H9 (cell line): Measurements from ENCODE around the gene PRAMEF13. TPM values are rescaled to one million over a fixed set of nuclear protein-coding genes. Genes with fewer than 3 reads are reported as not detected.
"Not testable (repeated sequence)": the region's sequence is repeated elsewhere in the genome, so short reads cannot be mapped to it uniquely, and the experiment has no call there.

Experiments used
- DNase-seq: peaks from one replicate; pipeline ENCODE4 v3.0.0-alpha.2; 2017
- H2AFZ ChIP-seq: one replicate; pipeline ENCODE4 v1.6.1; 2013; ENCODE audit warnings: mild to moderate bottlenecking, low read length, control low read depth, moderate library complexity
- H2AK5ac ChIP-seq: 2 replicates; pipeline ENCODE4 v1.6.1; 2013; ENCODE audit warnings: low read length, control low read depth, mixed read lengths; ENCODE audit not compliant: insufficient read length
- H2BK120ac ChIP-seq: one replicate; pipeline ENCODE4 v1.6.1; 2013; ENCODE audit warnings: low read depth, mild to moderate bottlenecking, low read length, control low read depth, inconsistent platforms; ENCODE audit not compliant: poor library complexity, severe bottlenecking
- H2BK12ac ChIP-seq: 2 replicates; pipeline ENCODE4 v1.6.1; 2013; ENCODE audit warnings: low read length, control low read depth, mixed read lengths, low read depth; ENCODE audit not compliant: insufficient read length
- H2BK15ac ChIP-seq: 2 replicates; pipeline ENCODE4 v1.6.1; 2013; ENCODE audit warnings: low read depth, low read length, control low read depth
- H2BK20ac ChIP-seq: one replicate; pipeline ENCODE4 v1.6.1; 2013; ENCODE audit warnings: low read depth, mild to moderate bottlenecking, low read length, control low read depth, inconsistent platforms; ENCODE audit not compliant: poor library complexity, severe bottlenecking
- H2BK5ac ChIP-seq: 2 replicates; pipeline ENCODE4 v1.6.1; 2013; ENCODE audit warnings: low read length, control low read depth, mixed read lengths; ENCODE audit not compliant: insufficient read length
- H3K14ac ChIP-seq: 2 replicates; pipeline ENCODE4 v1.6.1; 2013; ENCODE audit warnings: low read length, control low read depth; ENCODE audit not compliant: insufficient read depth
- H3K18ac ChIP-seq: 2 replicates; pipeline ENCODE4 v1.6.1; 2013; ENCODE audit warnings: low read depth, mild to moderate bottlenecking, mixed read lengths, low read length, control low read depth; ENCODE audit not compliant: insufficient read length
- H3K23ac ChIP-seq: 2 replicates; pipeline ENCODE4 v1.6.1; 2013; ENCODE audit warnings: low read length, control low read depth, mixed read lengths, low read depth; ENCODE audit not compliant: insufficient read length
- H3K23me2 ChIP-seq: 2 replicates; pipeline ENCODE4 v1.6.1; 2013; ENCODE audit warnings: low read depth, mild to moderate bottlenecking, mixed read lengths, low read length, control low read depth; ENCODE audit not compliant: insufficient read length, poor library complexity, severe bottlenecking
- H3K27ac ChIP-seq: 2 replicates; pipeline ENCODE4 v1.5.1; 2013; ENCODE audit warnings: low read length, control low read depth, mixed read lengths, low read depth; ENCODE audit not compliant: insufficient read length
- H3K27me3 ChIP-seq: 2 replicates; pipeline ENCODE4 v1.6.1; 2013; ENCODE audit warnings: low read length, control low read depth, inconsistent platforms; ENCODE audit not compliant: insufficient read depth
- H3K4ac ChIP-seq: 2 replicates; pipeline ENCODE4 v1.6.1; 2013; ENCODE audit warnings: low read depth, mild to moderate bottlenecking, control low read depth, inconsistent platforms, low read length, moderate library complexity
- H3K4me1 ChIP-seq: 2 replicates; pipeline ENCODE4 v1.6.1; 2013; ENCODE audit warnings: low read length, control low read depth, inconsistent platforms; ENCODE audit not compliant: insufficient read depth
- H3K4me2 ChIP-seq: 2 replicates; pipeline ENCODE4 v1.6.1; 2013; ENCODE audit warnings: low read length, control low read depth, mixed read lengths; ENCODE audit not compliant: insufficient read length, insufficient read depth
- H3K56ac ChIP-seq: 2 replicates; pipeline ENCODE4 v1.6.1; 2013; ENCODE audit warnings: low read depth, mild to moderate bottlenecking, mixed read lengths, low read length, control low read depth; ENCODE audit not compliant: insufficient read length
- H3K79me1 ChIP-seq: 2 replicates; pipeline ENCODE4 v1.6.1; 2013; ENCODE audit warnings: low read depth, mild to moderate bottlenecking, moderate library complexity, low read length, control low read depth, inconsistent platforms; ENCODE audit not compliant: insufficient read depth, poor library complexity, severe bottlenecking
- H3K79me2 ChIP-seq: 2 replicates; pipeline ENCODE4 v1.6.1; 2013; ENCODE audit warnings: low read length, control low read depth, inconsistent platforms; ENCODE audit not compliant: insufficient read depth
- H3K9ac ChIP-seq: 2 replicates; pipeline ENCODE4 v1.6.1; 2013; ENCODE audit warnings: low read length, control low read depth, mixed read lengths; ENCODE audit not compliant: insufficient read length; ENCODE audit errors: extremely low read depth
- H3K9me3 ChIP-seq: one replicate; pipeline ENCODE4 v1.6.1; 2013; ENCODE audit warnings: low read depth, low read length, inconsistent platforms; ENCODE audit not compliant: control insufficient read depth
- H3T11ph ChIP-seq: one replicate; pipeline ENCODE4 v1.6.1; 2013; ENCODE audit warnings: mild to moderate bottlenecking, low read length, control low read depth, inconsistent platforms
- H4K20me1 ChIP-seq: one replicate; pipeline ENCODE4 v1.6.1; 2013; ENCODE audit not compliant: control insufficient read depth, insufficient read length, insufficient read depth
- H4K5ac ChIP-seq: 2 replicates; pipeline ENCODE4 v1.6.1; 2013; ENCODE audit warnings: low read depth, mild to moderate bottlenecking, mixed read lengths, low read length, control low read depth; ENCODE audit not compliant: insufficient read length
- H4K8ac ChIP-seq: replicated peaks from 2 replicates; pipeline ENCODE4 v1.6.1; 2013; ENCODE audit warnings: low read length, control low read depth, mixed read lengths, low read depth; ENCODE audit not compliant: insufficient read length
- H4K91ac ChIP-seq: 2 replicates; pipeline ENCODE4 v1.6.1; 2013; ENCODE audit warnings: low read depth, mild to moderate bottlenecking, moderate library complexity, mixed read lengths, low read length, control low read depth; ENCODE audit not compliant: insufficient read length
- H3K27ac Mint-ChIP-seq, 3 experiments: 2 replicates in 2 of 3; 3 replicates in 1 of 3; pipeline ENCODE4 v1.8.0; 2020 to 2021; ENCODE audit warnings: mixed read lengths in 3 of 3, mild to moderate bottlenecking in 1 of 3, moderate library complexity in 1 of 3
- H3K27me3 Mint-ChIP-seq: 2 replicates; pipeline ENCODE4 v1.8.0; 2021; ENCODE audit warnings: low read depth, mild to moderate bottlenecking, moderate library complexity, mixed read lengths
- H3K36me3 Mint-ChIP-seq, 3 experiments: 2 replicates in 2 of 3; 3 replicates in 1 of 3; pipeline ENCODE4 v1.8.0; 2020 to 2021; ENCODE audit warnings: low read depth in 3 of 3, mixed read lengths in 3 of 3; ENCODE audit not compliant: insufficient read depth in 1 of 3
- H3K4me1 Mint-ChIP-seq, 2 experiments: 2 replicates each; pipeline ENCODE4 v1.8.0; 2020; ENCODE audit warnings: mixed read lengths in 2 of 2
- H3K4me3 Mint-ChIP-seq, 2 experiments: 2 replicates in 1 of 2; 3 replicates in 1 of 2; pipeline ENCODE4 v1.8.0; 2020 to 2021; ENCODE audit warnings: mild to moderate bottlenecking in 2 of 2, mixed read lengths in 2 of 2, moderate library complexity in 1 of 2
- H3K9me3 Mint-ChIP-seq, 2 experiments: 2 replicates in 1 of 2; 3 replicates in 1 of 2; pipeline ENCODE4 v1.8.0; 2020; ENCODE audit warnings: mild to moderate bottlenecking in 2 of 2, mixed read lengths in 2 of 2, moderate library complexity in 1 of 2
- WGBS: extraction: QIAGEN DNeasy Blood & Tissue Kit; methylation state at CpG from one replicate; pipeline ENCODE4 v1.1.7; 2013; ENCODE audit warnings: missing lambda C conversion rate, low lambda C conversion rate, mixed read lengths; ENCODE audit not compliant: insufficient read length; ENCODE audit errors: extremely low coverage; 5-methylcytosine and 5-hydroxymethylcytosine counted together
- total RNA-seq: library from RNA; stranded (reverse); gene quantifications from 2 replicates; pipeline ENCODE4 v1.2.1, GENCODE V29; 2021

The PRAMEF13 gene
- total RNA-seq, 1 experiment from 2014 or later: not detected

DNA sequence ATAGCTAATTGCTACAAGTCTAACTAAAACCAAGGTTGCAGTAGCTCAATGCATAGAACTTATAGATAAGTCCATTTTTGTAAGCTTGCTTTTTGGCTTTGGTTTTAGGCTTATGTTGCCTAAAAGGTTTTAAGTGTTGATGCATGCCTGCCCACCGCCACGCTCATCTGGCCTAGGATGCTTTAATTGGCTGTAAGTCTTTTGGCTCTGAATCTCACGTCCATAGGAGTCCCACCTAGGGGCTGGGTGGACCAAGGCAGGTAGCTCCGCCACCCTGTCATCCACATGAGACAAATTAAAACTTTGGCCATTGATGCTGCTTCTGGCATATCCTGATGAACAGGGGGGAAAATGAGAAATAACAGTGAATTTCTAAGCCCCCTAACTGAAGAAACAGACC is 36.4 kb upstream of the PRAMEF13 start:
- not testable (repeated sequence) for H3K4me3 Mint-ChIP-seq

DNA sequence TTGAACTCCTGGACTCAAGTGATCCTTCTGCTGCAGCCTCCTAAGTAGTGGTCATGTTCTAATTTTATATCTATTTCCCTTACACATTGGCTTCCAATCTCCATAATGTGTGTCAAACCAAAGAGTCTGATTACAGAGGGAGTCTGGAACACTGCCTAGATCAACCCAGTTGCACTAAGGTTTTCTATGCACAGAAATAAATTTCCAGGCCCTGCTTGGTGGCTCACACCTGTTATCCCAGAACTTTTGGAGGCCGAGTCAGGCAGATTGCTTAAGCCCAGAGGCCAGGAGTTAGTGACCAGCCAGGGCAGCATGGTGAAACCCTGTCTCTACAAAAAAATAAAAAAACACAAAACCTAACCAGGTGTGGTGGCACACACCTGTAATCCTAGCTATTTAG is 32.8 kb upstream of the PRAMEF13 start:
- not testable (repeated sequence) for H3K56ac ChIP-seq, H4K5ac ChIP-seq, H4K20me1 ChIP-seq, H2BK12ac ChIP-seq, H3K23ac ChIP-seq, H3K4me3 Mint-ChIP-seq, H3K23me2 ChIP-seq, H3K14ac ChIP-seq, H3K79me1 ChIP-seq, H2AFZ ChIP-seq, H3K27ac ChIP-seq, H3K27me3 Mint-ChIP-seq, H3K4me2 ChIP-seq, H3K4me1 ChIP-seq, H4K91ac ChIP-seq, H3K27ac Mint-ChIP-seq, H3T11ph ChIP-seq, H2BK5ac ChIP-seq, DNase-seq, H2BK20ac ChIP-seq, H3K4me1 Mint-ChIP-seq, H3K9ac ChIP-seq, H3K79me2 ChIP-seq, H4K8ac ChIP-seq, H2AK5ac ChIP-seq, H2BK15ac ChIP-seq, H3K4ac ChIP-seq, H2BK120ac ChIP-seq, H3K27me3 ChIP-seq, H3K18ac ChIP-seq
- WGBS: no CpG with 5 or more reads among the region's 1 CpG
- peaks cover 61% of the 10 kb centered on the region for H3K9me3 ChIP-seq
- Mint-ChIP-seq H3K9me3 (peaks cover 84 to 94% of the 10 kb centered on the region in 2 experiments), H3K36me3 (peaks cover 14 to 46% (median 27%) of the 10 kb centered on the region in 3 experiments; a peak in 6 of 7 replicates)

More for the DNA sequence above, 36.4 kb upstream of the PRAMEF13 start:
- not testable (repeated sequence) for H3K18ac ChIP-seq, H3K23me2 ChIP-seq, H3K4ac ChIP-seq, H3K56ac ChIP-seq, H3K4me2 ChIP-seq, H2BK20ac ChIP-seq, H3K4me1 Mint-ChIP-seq, H4K8ac ChIP-seq, H2BK5ac ChIP-seq, H3K79me1 ChIP-seq, H4K20me1 ChIP-seq, H3K27ac Mint-ChIP-seq, H3T11ph ChIP-seq, H2BK120ac ChIP-seq, H3K79me2 ChIP-seq, H4K5ac ChIP-seq, H3K4me1 ChIP-seq, H2BK12ac ChIP-seq, H3K9ac ChIP-seq, H3K27me3 Mint-ChIP-seq, H3K27me3 ChIP-seq, H3K27ac ChIP-seq, H4K91ac ChIP-seq, H3K14ac ChIP-seq, H2BK15ac ChIP-seq, H2AFZ ChIP-seq, H3K23ac ChIP-seq, DNase-seq, H2AK5ac ChIP-seq
- H3K9me3 Mint-ChIP-seq: peaks cover 86 to 93% of the 10 kb centered on the region in 2 experiments
- peaks cover 54% of the 10 kb centered on the region for H3K9me3 ChIP-seq
- WGBS: no CpG with 5 or more reads among the region's 4 CpGs
- peaks cover 14 to 43% (median 15%) of the 10 kb centered on the region in 3 experiments for H3K36me3 Mint-ChIP-seq
